ENCODE measurements around the gene EEF2K. TPM values are rescaled to one million over a fixed set of nuclear protein-coding genes. Genes with fewer than 3 reads are reported as not detected.

The EEF2K gene
- total RNA-seq, 1 experiment from 2014 or later, result 9.1 TPM

GRCh38 chr16:22181843-22182242 lies 24.2 kb upstream of the EEF2K start:
- ChIA-PET POLR2A (ENCODE audit: unreplicated experiment) (no interaction called here), CTCF (interaction anchor here (0.6 kb wide), 1 partner anchor 15 kb away, joined by 6 read pairs; no protein-coding TSS in a partner anchor)
- Histone ChIP-seq H3K4me3 (ENCODE audit: low read length) (no peak overlapping the region), H3K9me2 (replicated peaks; ENCODE audit: low read length) (no peaks in the 10 kb centered on the region), H3F3A (ENCODE audit: low read length, unreplicated experiment) (no peaks in the 10 kb centered on the region), H3K27me3 (ENCODE audit: low read length) (no peaks in the 10 kb centered on the region), H3K79me2 (ENCODE audit: low read length) (no peaks in the 10 kb centered on the region), H3K4me2 (ENCODE audit: low read length) (no peak overlapping the region), H3K4me1 (ENCODE audit: insufficient read depth, low read length) (no peaks in the 10 kb centered on the region), H3K9ac (ENCODE audit: low read length) (no peak overlapping the region), H3K9me3 (ENCODE audit: low read length) (no peaks in the 10 kb centered on the region), H4K20me1 (ENCODE audit: low read length) (no peaks in the 10 kb centered on the region), H2AFZ (ENCODE audit: low read length) (no peak overlapping the region), H3K36me3 (ENCODE audit: low read depth, low read length) (no peaks in the 10 kb centered on the region), H3K27ac (ENCODE audit: low read length) (no peak overlapping the region)
- ATAC-seq, result no peak
- no TSS peak for BruUV-seq (replicated peaks)
- intact Hi-C loops (cut with micrococcal nuclease), result no loop called here
- no peak for DNase-seq
- TF ChIP-seq EZH2 (IDR thresholded peaks at IDR 0.05; ENCODE audit: low read length, unreplicated experiment) (no peak), EZH2phosphoT487 (IDR thresholded peaks at IDR 0.05; ENCODE audit: borderline replicate concordance, low read length) (no peak), CTCF (conservative IDR thresholded peaks at IDR 0.05; ENCODE audit: low read depth, low read length) (no peak)

- H2AFZ ChIP-seq (ENCODE audit: low read length), result no peak overlapping the region
- H3K9me3 ChIP-seq (ENCODE audit: low read length), result no peaks in the 10 kb centered on the region
- DNase-seq, result no peak
- no peak overlapping the region for H3K4me2 ChIP-seq (ENCODE audit: low read length)
- no peaks in the 10 kb centered on the region for H3K27me3 ChIP-seq (ENCODE audit: low read length)
- POLR2A ChIA-PET (ENCODE audit: unreplicated experiment), result no interaction called here
- TF ChIP-seq EZH2phosphoT487 (IDR thresholded peaks at IDR 0.05; ENCODE audit: borderline replicate concordance, low read length) (no peak), CTCF (conservative IDR thresholded peaks at IDR 0.05; ENCODE audit: low read depth, low read length) (no peak), EZH2 (IDR thresholded peaks at IDR 0.05; ENCODE audit: low read length, unreplicated experiment) (no peak)
- no peak overlapping the region for H3K27ac ChIP-seq (ENCODE audit: low read length)
- no peaks in the 10 kb centered on the region for H3K4me1 ChIP-seq (ENCODE audit: insufficient read depth, low read length)
- CTCF ChIA-PET, result no interaction called here
- no peaks in the 10 kb centered on the region for H3K9me2 ChIP-seq (replicated peaks; ENCODE audit: low read length)
- H4K20me1 ChIP-seq (ENCODE audit: low read length), result no peaks in the 10 kb centered on the region
- intact Hi-C loops (cut with micrococcal nuclease), result no loop called here
- H3K36me3 ChIP-seq (ENCODE audit: low read depth, low read length), result no peaks in the 10 kb centered on the region
- H3K9ac ChIP-seq (ENCODE audit: low read length), result no peak overlapping the region
- no peak overlapping the region for H3K4me3 ChIP-seq (ENCODE audit: low read length)
- H3F3A ChIP-seq (ENCODE audit: low read length, unreplicated experiment), result no peaks in the 10 kb centered on the region
- ATAC-seq, result no peak
- BruUV-seq (replicated peaks), result no TSS peak
- no peaks in the 10 kb centered on the region for H3K79me2 ChIP-seq (ENCODE audit: low read length)
Measured at GRCh38 chr16:22183335-22183734, 22.7 kb upstream of the EEF2K start.

GRCh38 chr16:22183901-22184614 lies 22.0 kb upstream of the EEF2K start:
- Histone ChIP-seq H3K4me1 (ENCODE audit: insufficient read depth, low read length) (peaks cover 4% of the 10 kb centered on the region; the same call in 1 of the 2 replicates), H3K4me3 (ENCODE audit: low read length) (no peak overlapping the region), H3K27me3 (ENCODE audit: low read length) (no peaks in the 10 kb centered on the region), H3K27ac (ENCODE audit: low read length) (no peak overlapping the region), H3K4me2 (ENCODE audit: low read length) (no peak overlapping the region), H4K20me1 (ENCODE audit: low read length) (no peaks in the 10 kb centered on the region), H3K79me2 (ENCODE audit: low read length) (no peaks in the 10 kb centered on the region), H2AFZ (ENCODE audit: low read length) (no peak overlapping the region), H3K9me3 (ENCODE audit: low read length) (no peaks in the 10 kb centered on the region), H3K36me3 (ENCODE audit: low read depth, low read length) (no peaks in the 10 kb centered on the region), H3F3A (ENCODE audit: low read length, unreplicated experiment) (no peaks in the 10 kb centered on the region), H3K9me2 (replicated peaks; ENCODE audit: low read length) (no peaks in the 10 kb centered on the region), H3K9ac (ENCODE audit: low read length) (no peak overlapping the region)
- TF ChIP-seq CTCF (conservative IDR thresholded peaks at IDR 0.05; ENCODE audit: low read depth, low read length) (peak; percentile 41), EZH2phosphoT487 (IDR thresholded peaks at IDR 0.05; ENCODE audit: borderline replicate concordance, low read length) (no peak)
- DNase-seq, result no peak
- no peak for ATAC-seq
- intact Hi-C loops (cut with micrococcal nuclease), result no loop called here
- BruUV-seq (replicated peaks), result no TSS peak
- CTCF ChIA-PET, result no interaction called here
- POLR2A ChIA-PET (ENCODE audit: unreplicated experiment), result no interaction called here
